GM19372 (cell line): ENCODE results near the gene SPINK7.

Source experiments
- ATAC-seq: cut with Tn5 transposase; IDR thresholded peaks from one replicate; pipeline ENCODE4 v1.9.1; 2021; ENCODE audit warnings: mild to moderate bottlenecking, low read depth, moderate library complexity; ENCODE audit not compliant: unreplicated experiment

The SPINK7 gene

GRCh38 chr5:148343046-148343407 lies 30.8 kb downstream of the SPINK7 start:
- no peak for ATAC-seq

- ATAC-seq = no peak
Measured at GRCh38 chr5:148343603-148344487, 31.6 kb downstream of the SPINK7 start.

- ATAC-seq = no peak
Measured at GRCh38 chr5:148347706-148348105, 35.5 kb downstream of the SPINK7 start.

- no peak for ATAC-seq
Measured at GRCh38 chr5:148352696-148353095, 40.5 kb downstream of the SPINK7 start.

GRCh38 chr5:148353634-148354033 lies 41.4 kb downstream of the SPINK7 start:
- no peak for ATAC-seq

- no peak for ATAC-seq
Measured at GRCh38 chr5:148364343-148364742, 52.1 kb downstream of the SPINK7 start.
